Stimulated activated CD4-positive, alpha-beta T cell treated with anti-CD3 and anti-CD28 coated beads, Interleukin-1b, Interleukin-23, amount 100 ng/mL, for 24 hours (primary cell): ENCODE data around the gene ZNF358.
"Not testable (repeated sequence)": the region's sequence is repeated elsewhere in the genome, so short reads cannot be mapped to it uniquely, and the experiment has no call there.

Source experiments
- DNase-seq, 4 experiments: peaks; one replicate each; pipeline ENCODE4 v3.0.0-alpha.2; 2020; ENCODE audit warnings: low read depth in 4 of 4, low spot score in 1 of 4

ZNF358 gene

GRCh38 chr19:7535047-7535997 is 19.4 kb downstream of the ZNF358 start, which contains the start of gene PNPLA6:
PNPLA6 (plus strand) TSS chr19:7535717; CDS start chr19:7535789, 72 bp downstream.
- DNase-seq: peak; percentile 87 to 92 (median 90)

GRCh38 chr19:7535998-7536695 is 20.2 kb downstream of the ZNF358 start:
- no peak for DNase-seq

- not testable (repeated sequence) for DNase-seq
Measured at GRCh38 chr19:7538990-7539389, 23.1 kb downstream of the ZNF358 start.

GRCh38 chr19:7539827-7540425 is 24.0 kb downstream of the ZNF358 start:
- no peak for DNase-seq

GRCh38 chr19:7540761-7541474 is 25.0 kb downstream of the ZNF358 start:
- DNase-seq: no peak

GRCh38 chr19:7541475-7541824 is 25.5 kb downstream of the ZNF358 start:
- no peak for DNase-seq

- no peak for DNase-seq
Measured at GRCh38 chr19:7541828-7542443, 26.0 kb downstream of the ZNF358 start.

GRCh38 chr19:7542556-7543348 is 26.8 kb downstream of the ZNF358 start:
- DNase-seq: no peak

GRCh38 chr19:7544626-7545025 is 28.7 kb downstream of the ZNF358 start:
- DNase-seq: no peak

- DNase-seq: no peak
Measured at GRCh38 chr19:7545300-7545699, 29.4 kb downstream of the ZNF358 start.

- no peak for DNase-seq
Measured at GRCh38 chr19:7545904-7546303, 30.0 kb downstream of the ZNF358 start.

GRCh38 chr19:7547159-7547558 is 31.3 kb downstream of the ZNF358 start:
- DNase-seq: no peak

GRCh38 chr19:7549429-7550148 is 33.7 kb downstream of the ZNF358 start:
- no peak for DNase-seq

- no peak for DNase-seq
Measured at GRCh38 chr19:7550169-7550770, 34.4 kb downstream of the ZNF358 start.

- DNase-seq: no peak
Measured at GRCh38 chr19:7550987-7551761, 35.3 kb downstream of the ZNF358 start.

GRCh38 chr19:7552781-7553180 is 36.9 kb downstream of the ZNF358 start:
- no peak for DNase-seq

- no peak for DNase-seq
Measured at GRCh38 chr19:7554565-7554964, 38.7 kb downstream of the ZNF358 start.
